PC-9 (cell line): Measurements from ENCODE around the gene GIMAP8. TPM values are rescaled to one million over a fixed set of nuclear protein-coding genes. Genes with fewer than 3 reads are reported as not detected.

Experiments
- BruUV-seq: library from RNA; stranded (reverse); fragments of 400-500 nt; replicated peaks from 2 replicates; lab custom pipeline; 2021; lab: Mats Ljungman, UMichigan
- CTCF ChIA-PET: fragments of 300-600 bp; sonication (Branson Sonifier 250); formaldehyde crosslinking; loops from one replicate; lab custom pipeline; 2022; ENCODE audit warnings: antibody characterized with exemption; lab: Charles Lee
- POLR2A ChIA-PET: fragments of 300-600 bp; sonication (Branson Sonifier 250); formaldehyde crosslinking; loops from one replicate; lab custom pipeline; 2022; ENCODE audit warnings: antibody characterized with exemption; ENCODE audit not compliant: unreplicated experiment; lab: Charles Lee
- DNase-seq, 2 experiments: peaks; one replicate each; pipeline versions ENCODE4 v3.0.0 to v3.0.0-alpha.2; 2015 to 2022; ENCODE audit warnings: mixed read lengths in 1 of 2
- H2AFZ ChIP-seq: fragments of 200-600 bp; sonication (generic); 2 replicates; pipeline ENCODE4 v1.8.1; 2017; ENCODE audit warnings: antibody characterized with exemption
- H3F3A ChIP-seq: fragments of 200-600 bp; sonication (generic); 2 replicates; pipeline ENCODE4 v1.8.1; 2017; ENCODE audit warnings: antibody characterized with exemption, mild to moderate bottlenecking, low read depth; ENCODE audit not compliant: insufficient read depth
- H3K27ac ChIP-seq: fragments of 200-600 bp; sonication (generic); 2 replicates; pipeline ENCODE4 v1.6.1; 2016; ENCODE audit warnings: mixed run types
- H3K27me3 ChIP-seq: fragments of 200-600 bp; sonication (generic); 2 replicates; pipeline ENCODE4 v1.6.1; 2016; ENCODE audit warnings: low read depth, mixed run types; ENCODE audit not compliant: insufficient read depth
- H3K36me3 ChIP-seq: fragments of 200-600 bp; sonication (generic); 2 replicates; pipeline ENCODE4 v1.6.1; 2016; ENCODE audit warnings: low read depth, mixed run types
- H3K4me1 ChIP-seq: fragments of 200-600 bp; sonication (generic); replicated peaks from 2 replicates; pipeline ENCODE4 v1.6.1; 2016; ENCODE audit warnings: mixed run types; ENCODE audit not compliant: insufficient read depth
- H3K4me2 ChIP-seq: fragments of 200-600 bp; sonication (generic); 2 replicates; pipeline ENCODE4 v1.6.1; 2017; ENCODE audit warnings: mixed run types
- H3K4me3 ChIP-seq: fragments of 200-600 bp; sonication (generic); 2 replicates; pipeline ENCODE4 v1.6.1; 2016; ENCODE audit warnings: mixed run types
- H3K79me2 ChIP-seq: fragments of 200-600 bp; sonication (generic); 2 replicates; pipeline ENCODE4 v1.6.1; 2017; ENCODE audit warnings: low read depth, mixed run types
- H3K9me2 ChIP-seq: fragments of 200-600 bp; sonication (generic); 2 replicates; pipeline ENCODE4 v1.8.1; 2017; ENCODE audit warnings: mild to moderate bottlenecking; ENCODE audit not compliant: insufficient read depth
- H3K9me3 ChIP-seq: fragments of 200-600 bp; sonication (generic); 2 replicates; pipeline ENCODE4 v1.8.1; 2016; ENCODE audit warnings: low read depth; ENCODE audit not compliant: insufficient read depth
- H4K20me1 ChIP-seq: fragments of 200-600 bp; sonication (generic); 2 replicates; pipeline ENCODE4 v1.8.1; 2017; ENCODE audit not compliant: insufficient read depth
- EZH2 ChIP-seq: fragments of 200-600 bp; sonication (generic); IDR thresholded peaks from 2 replicates; pipeline ENCODE4 v1.8.0; 2017; ENCODE audit warnings: antibody characterized with exemption, low read depth
- intact Hi-C: fragments of 100-400 bp; cut with micrococcal nuclease; formaldehyde crosslinking; loops from one replicate; pipeline ENCODE4 v1.10.0; 2022; ENCODE audit not compliant: unreplicated experiment
- total RNA-seq: library from RNA; stranded (reverse); gene quantifications from 2 replicates; pipeline ENCODE4 v1.2.3, GENCODE V29; 2021
- TF ChIP-seq, protein P1 (sequence below): fragments of 200-600 bp; sonication (generic); conservative IDR thresholded peaks from 2 replicates; pipeline ENCODE4 v1.6.1; 2017; ENCODE audit warnings: mixed run types, antibody characterized with exemption, mild to moderate bottlenecking, moderate library complexity

GIMAP8 gene
- total RNA-seq, 1 experiment from 2014 or later = not detected

DNA sequence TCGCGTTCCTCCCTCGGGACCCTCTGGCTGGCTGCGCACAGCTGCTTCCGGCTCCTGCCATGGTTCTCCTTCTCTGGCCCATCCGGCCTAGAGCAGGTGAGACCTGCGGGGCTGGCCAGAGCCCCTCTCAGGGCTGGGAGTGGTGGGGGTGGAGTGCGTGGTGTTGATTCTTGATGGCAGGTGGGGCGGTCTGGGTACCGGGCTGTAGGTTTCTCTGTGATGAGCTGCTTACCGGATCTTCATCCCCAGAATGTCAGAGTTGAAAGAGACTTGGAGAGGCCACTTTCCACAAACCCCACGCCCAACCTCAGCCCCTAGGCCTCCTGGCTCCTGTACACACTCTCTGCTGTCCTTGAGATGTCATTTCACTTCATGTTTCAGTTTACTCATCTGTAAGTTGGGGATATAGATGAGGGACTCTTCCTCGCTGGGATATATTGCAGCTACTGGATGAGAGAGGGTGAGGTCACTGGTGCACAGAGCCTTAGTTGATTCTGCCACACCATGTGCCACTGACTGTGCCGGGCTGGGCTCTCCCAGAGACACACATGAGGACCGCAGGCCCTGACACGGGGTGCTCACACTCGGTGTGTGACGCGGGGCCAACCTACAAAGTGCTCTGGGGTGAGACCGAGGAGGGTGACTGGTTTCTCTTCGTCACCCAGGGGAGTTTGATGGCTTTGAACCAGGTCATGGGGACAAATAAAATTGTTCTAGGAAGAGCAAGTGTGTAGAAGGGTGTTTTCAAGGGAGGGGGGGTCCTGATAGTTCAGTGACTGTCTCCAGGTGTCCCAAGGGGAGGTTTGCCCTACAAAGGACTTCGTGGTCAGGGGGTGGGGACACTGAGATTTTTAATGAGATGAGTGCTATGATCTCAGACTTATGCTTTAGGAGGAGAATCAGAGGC, 41.8 kb upstream of the GIMAP8 start:
- H3K4me2 ChIP-seq = no peak overlapping the region
- ChIA-PET CTCF (no interaction called here), POLR2A (no interaction called here)
- peaks cover 8% of the 10 kb centered on the region for H3K4me1 ChIP-seq
- no TSS peak for BruUV-seq
- no peak overlapping the region for H3K27ac ChIP-seq
- H3K79me2 ChIP-seq = no peaks in the 10 kb centered on the region
- H3K9me2 ChIP-seq = no peaks in the 10 kb centered on the region
- no peaks in the 10 kb centered on the region for H3K36me3 ChIP-seq
- no peaks in the 10 kb centered on the region for H3K9me3 ChIP-seq
- intact Hi-C loops = no loop called here
- peaks cover 9% of the 10 kb centered on the region; the same call in 1 of the 2 replicates for H3F3A ChIP-seq
- H3K27me3 ChIP-seq = no peaks in the 10 kb centered on the region
- H4K20me1 ChIP-seq = no peaks in the 10 kb centered on the region
- H3K4me3 ChIP-seq = no peak overlapping the region
- no peak for TF ChIP-seq EZH2
- TF ChIP-seq, protein P1, sequence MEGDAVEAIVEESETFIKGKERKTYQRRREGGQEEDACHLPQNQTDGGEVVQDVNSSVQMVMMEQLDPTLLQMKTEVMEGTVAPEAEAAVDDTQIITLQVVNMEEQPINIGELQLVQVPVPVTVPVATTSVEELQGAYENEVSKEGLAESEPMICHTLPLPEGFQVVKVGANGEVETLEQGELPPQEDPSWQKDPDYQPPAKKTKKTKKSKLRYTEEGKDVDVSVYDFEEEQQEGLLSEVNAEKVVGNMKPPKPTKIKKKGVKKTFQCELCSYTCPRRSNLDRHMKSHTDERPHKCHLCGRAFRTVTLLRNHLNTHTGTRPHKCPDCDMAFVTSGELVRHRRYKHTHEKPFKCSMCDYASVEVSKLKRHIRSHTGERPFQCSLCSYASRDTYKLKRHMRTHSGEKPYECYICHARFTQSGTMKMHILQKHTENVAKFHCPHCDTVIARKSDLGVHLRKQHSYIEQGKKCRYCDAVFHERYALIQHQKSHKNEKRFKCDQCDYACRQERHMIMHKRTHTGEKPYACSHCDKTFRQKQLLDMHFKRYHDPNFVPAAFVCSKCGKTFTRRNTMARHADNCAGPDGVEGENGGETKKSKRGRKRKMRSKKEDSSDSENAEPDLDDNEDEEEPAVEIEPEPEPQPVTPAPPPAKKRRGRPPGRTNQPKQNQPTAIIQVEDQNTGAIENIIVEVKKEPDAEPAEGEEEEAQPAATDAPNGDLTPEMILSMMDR = no peak
- no peak for DNase-seq
- no peak overlapping the region for H2AFZ ChIP-seq

DNA sequence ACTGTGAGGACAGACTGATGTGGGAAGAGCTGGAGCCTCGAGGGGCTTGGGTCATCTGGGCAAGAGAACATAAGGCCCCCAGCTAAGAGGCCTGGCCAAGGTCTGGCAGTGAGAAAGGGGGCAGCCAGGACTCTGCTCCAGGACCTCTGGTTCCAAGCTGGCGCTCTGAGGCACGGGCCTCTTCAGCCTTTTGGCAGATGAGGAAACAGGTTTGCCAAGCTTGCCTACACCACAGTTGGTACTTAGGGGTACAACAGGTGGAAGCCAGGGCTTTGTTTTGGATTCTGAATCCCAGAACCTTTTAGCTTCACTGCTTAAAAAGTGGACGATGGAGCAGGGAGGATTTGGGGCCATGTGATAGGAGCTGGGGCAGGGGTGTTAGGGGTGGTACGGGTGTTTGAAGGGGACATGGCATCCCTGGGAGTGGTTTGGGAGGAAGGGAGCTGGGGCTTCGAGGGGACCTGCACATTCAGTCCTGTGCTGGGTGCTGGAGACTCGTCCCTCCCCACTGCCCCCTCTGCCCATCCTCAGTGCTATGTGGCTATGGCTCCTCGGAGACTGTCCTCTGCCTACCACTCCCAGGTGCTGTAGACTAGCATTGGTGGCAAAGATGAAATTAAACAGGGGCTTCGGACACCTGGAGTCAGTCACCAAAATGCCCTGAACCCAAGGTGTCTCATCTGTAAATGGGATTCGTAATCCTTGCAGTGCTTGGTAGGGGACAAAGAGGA, 41.0 kb upstream of the GIMAP8 start:
- Histone ChIP-seq H3K9me2 (no peaks in the 10 kb centered on the region), H3K4me1 (peaks cover 3% of the 10 kb centered on the region), H3K4me2 (no peak overlapping the region), H3K27me3 (no peaks in the 10 kb centered on the region), H3K27ac (no peak overlapping the region), H3F3A (peaks cover 9% of the 10 kb centered on the region; the same call in 1 of the 2 replicates), H3K79me2 (no peaks in the 10 kb centered on the region), H4K20me1 (no peaks in the 10 kb centered on the region), H3K9me3 (no peaks in the 10 kb centered on the region), H3K4me3 (no peak overlapping the region), H2AFZ (no peak overlapping the region), H3K36me3 (no peaks in the 10 kb centered on the region)
- ChIA-PET CTCF (interaction anchor here (0.6 kb wide), 1 partner anchor 782 kb away, joined by 3 read pairs; no protein-coding TSS in a partner anchor), POLR2A (no interaction called here)
- no peak for TF ChIP-seq EZH2
- TF ChIP-seq, protein P1 = no peak
- intact Hi-C loops = no loop called here
- DNase-seq = no peak
- no TSS peak for BruUV-seq

DNA sequence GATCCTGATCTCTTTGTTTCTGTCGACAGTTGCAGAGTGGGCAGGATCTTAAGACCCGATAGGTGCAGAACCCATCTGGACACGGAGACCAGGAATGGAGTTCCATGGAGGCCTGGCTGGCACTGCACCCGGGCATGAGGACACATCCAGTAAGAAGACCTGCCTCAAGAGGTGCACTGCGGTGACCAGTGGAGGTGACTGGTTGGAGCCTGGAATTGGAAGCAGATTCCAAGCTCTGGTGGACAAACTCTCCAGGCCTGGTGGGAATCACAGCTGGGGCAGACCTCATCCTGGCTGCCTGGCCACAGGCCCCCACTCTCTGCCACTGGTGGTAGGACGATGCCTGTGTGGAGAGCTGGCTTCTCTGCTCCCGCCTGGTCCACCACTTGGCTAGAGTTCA, 40.3 kb upstream of the GIMAP8 start:
- POLR2A ChIA-PET = no interaction called here
- Histone ChIP-seq H3K36me3 (no peaks in the 10 kb centered on the region), H4K20me1 (no peaks in the 10 kb centered on the region), H3K9me3 (no peaks in the 10 kb centered on the region), H3K27me3 (no peaks in the 10 kb centered on the region), H3F3A (peaks cover 9% of the 10 kb centered on the region; the same call in 1 of the 2 replicates), H3K4me3 (no peak overlapping the region), H3K9me2 (no peaks in the 10 kb centered on the region), H3K4me1 (no peaks in the 10 kb centered on the region), H3K79me2 (no peaks in the 10 kb centered on the region), H2AFZ (no peak overlapping the region), H3K4me2 (no peak overlapping the region), H3K27ac (no peak overlapping the region)
- BruUV-seq = no TSS peak
- DNase-seq = no peak
- TF ChIP-seq EZH2 = no peak
- TF ChIP-seq, protein P1 = no peak
- CTCF ChIA-PET = no interaction called here
- intact Hi-C loops = no loop called here
